ENCODE measurements around the gene ANAPC2.
"Not testable (repeated sequence)": the region's sequence is repeated elsewhere in the genome, so short reads cannot be mapped to it uniquely, and the experiment has no call there.

Gene ANAPC2

DNA sequence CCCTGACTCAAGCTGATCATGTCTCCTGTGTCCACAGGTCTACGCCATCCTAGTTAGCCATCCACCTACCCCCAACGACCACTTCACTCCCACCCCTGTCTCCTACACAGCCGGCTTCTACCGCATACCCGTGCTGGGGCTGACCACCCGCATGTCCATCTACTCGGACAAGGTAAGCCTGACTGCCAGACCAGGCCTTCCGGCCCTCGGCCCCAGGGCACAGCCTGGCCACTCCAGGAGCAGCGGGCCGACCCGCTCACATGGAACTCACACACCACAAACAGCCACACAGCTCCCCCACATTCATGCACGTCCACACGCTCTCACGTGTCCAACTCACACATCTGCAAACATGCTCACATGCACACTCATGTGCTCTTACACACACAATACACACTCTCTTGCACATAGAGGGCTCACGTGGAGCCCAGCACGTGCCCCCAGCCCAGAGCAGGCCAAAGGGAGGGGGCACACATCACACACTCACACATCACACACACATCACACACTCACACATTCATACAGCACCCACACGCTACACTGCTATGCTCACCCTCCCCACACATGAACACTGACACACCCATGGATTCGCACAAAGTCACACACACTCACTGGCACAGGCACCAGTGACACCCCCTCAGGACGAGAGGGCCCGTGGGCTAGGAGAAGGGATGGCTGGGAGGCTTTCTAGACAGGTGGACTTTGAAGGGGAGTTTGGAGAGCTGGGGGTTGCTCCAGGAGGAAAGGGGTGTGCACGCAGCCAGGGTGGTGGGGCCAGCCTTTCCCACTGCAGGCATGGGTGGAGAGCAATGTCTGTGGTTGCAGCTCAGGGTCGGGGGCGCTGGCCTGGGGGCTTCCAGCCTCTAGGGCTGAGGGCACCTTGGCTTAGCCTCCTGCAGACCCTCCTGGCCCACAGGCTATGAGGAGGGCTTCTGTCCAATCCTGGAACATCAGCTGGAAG lies 46.1 kb downstream of the ANAPC2 start:
- H3K36me3 Mint-ChIP-seq: no peaks in the 10 kb centered on the region
- peak overlapping the region; percentile 63 for H3K27ac Mint-ChIP-seq
- peaks cover 3% of the 10 kb centered on the region for H3K4me1 Mint-ChIP-seq
- no peak overlapping the region for H3K4me3 Mint-ChIP-seq
- H3K9me3 Mint-ChIP-seq: no peaks in the 10 kb centered on the region
- H3K27me3 Mint-ChIP-seq: peaks cover 31% of the 10 kb centered on the region

DNA sequence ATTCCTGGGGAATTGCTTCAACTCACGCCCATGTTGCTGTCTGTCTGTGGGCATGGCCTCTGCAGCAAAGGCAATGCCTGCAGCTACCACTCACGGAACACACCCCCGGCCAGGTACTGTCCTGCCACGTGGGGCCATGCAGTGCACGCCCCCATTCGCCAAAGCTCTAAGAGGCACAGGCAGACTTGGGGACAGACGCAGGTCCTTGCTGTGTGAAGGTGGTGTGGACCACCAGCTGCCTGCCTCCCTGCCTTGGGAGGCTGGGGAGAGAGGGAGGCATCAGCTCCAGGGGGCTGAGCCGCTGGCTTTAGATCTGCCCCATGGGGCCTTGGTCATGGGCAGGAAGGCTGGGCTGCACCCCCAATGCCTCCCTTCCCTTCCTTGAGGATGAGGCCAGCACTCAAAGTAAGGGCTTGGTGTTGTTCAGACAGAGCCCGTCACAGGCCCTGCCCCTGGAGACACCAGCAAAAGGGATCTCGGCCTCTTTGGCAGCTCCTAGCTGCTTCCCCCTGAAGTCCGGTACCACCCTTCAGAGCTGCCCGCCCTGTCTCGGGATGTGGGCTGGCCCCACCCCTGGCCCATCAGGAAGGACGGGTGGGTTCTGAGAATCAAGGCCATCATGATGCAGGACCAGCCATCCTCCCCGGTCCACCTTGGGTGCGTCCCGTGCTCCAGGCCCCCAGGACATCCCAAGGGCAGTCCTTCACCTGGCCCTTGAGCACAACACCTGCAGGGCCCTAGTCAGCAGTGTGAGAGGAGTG lies 47.1 kb downstream of the ANAPC2 start:
- no peak overlapping the region for H3K27ac Mint-ChIP-seq
- no peaks in the 10 kb centered on the region for H3K36me3 Mint-ChIP-seq
- peaks cover 32% of the 10 kb centered on the region for H3K27me3 Mint-ChIP-seq
- peaks cover 3% of the 10 kb centered on the region for H3K4me1 Mint-ChIP-seq
- H3K4me3 Mint-ChIP-seq: no peak overlapping the region
- no peaks in the 10 kb centered on the region for H3K9me3 Mint-ChIP-seq

DNA sequence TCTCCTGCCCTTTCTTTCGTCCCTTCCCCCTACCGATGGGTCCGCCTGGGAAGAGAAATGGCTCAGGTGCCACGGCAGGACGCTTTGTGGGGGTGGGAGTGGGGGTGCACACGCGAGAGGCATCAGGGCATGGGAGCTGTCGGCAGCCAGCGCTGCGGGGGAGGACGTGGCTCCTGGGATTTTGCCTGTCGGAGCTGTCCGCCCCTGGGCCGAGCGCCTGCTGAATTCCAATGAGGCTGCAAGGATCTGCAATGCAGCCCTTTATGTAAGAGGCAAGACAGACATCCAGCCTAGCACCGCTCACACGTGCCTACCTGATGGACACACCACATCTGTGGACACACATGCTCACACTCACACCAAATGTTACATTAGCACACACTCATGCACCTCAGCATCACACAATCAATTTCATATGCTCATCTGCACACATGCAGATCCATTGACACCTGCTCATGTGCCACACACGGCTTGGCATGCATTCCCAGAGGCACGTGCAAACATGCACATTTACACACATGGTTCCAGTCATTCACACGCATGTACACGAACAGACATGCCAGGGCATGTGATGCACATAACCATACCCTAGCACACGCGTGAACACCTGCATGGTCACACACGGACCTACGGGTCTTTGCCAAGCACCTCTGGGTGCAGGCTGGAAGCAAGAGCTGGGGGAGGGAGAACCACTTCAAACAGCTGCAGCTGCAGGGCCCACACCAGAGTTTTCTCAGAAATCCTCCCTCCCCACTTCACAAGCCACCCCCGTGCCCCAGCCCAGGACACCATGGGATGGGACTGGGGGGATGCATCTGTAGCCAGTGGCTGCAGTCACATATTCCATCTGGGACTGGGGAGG lies 48.0 kb downstream of the ANAPC2 start:
- no peaks in the 10 kb centered on the region for H3K9me3 Mint-ChIP-seq
- H3K27ac Mint-ChIP-seq: no peak overlapping the region
- H3K27me3 Mint-ChIP-seq: peaks cover 36% of the 10 kb centered on the region
- peaks cover 3% of the 10 kb centered on the region for H3K4me1 Mint-ChIP-seq
- no peak overlapping the region for H3K4me3 Mint-ChIP-seq
- no peaks in the 10 kb centered on the region for H3K36me3 Mint-ChIP-seq

DNA sequence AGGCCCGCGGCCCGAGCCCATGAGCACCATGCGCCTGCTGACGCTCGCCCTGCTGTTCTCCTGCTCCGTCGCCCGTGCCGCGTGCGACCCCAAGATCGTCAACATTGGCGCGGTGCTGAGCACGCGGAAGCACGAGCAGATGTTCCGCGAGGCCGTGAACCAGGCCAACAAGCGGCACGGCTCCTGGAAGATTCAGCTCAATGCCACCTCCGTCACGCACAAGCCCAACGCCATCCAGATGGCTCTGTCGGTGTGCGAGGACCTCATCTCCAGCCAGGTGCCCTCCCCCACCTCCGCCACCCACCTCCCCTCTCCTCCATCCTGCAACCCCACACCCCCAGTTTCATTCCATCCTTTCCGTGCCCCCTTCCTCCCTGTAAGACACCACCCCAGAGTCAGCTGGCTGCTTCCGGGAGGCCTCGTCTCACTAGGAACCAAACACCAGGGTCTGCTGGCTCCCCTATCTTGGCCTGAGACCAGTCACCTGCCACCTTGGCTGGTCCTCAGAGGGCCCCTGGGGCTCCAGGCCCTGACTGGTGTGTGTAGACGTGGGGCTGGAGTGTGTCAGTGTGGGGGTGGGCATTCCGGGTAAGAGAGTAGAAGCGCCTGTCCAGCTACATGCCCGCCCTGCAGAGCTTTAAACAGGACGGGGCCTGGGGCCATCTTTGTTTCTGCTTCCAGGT lies 48.8 kb downstream of the ANAPC2 start:
- no peak overlapping the region for H3K27ac Mint-ChIP-seq
- H3K4me1 Mint-ChIP-seq: peaks cover 3% of the 10 kb centered on the region
- no peak overlapping the region for H3K4me3 Mint-ChIP-seq
- H3K36me3 Mint-ChIP-seq: no peaks in the 10 kb centered on the region
- H3K27me3 Mint-ChIP-seq: peaks cover 36% of the 10 kb centered on the region
- H3K9me3 Mint-ChIP-seq: no peaks in the 10 kb centered on the region

DNA sequence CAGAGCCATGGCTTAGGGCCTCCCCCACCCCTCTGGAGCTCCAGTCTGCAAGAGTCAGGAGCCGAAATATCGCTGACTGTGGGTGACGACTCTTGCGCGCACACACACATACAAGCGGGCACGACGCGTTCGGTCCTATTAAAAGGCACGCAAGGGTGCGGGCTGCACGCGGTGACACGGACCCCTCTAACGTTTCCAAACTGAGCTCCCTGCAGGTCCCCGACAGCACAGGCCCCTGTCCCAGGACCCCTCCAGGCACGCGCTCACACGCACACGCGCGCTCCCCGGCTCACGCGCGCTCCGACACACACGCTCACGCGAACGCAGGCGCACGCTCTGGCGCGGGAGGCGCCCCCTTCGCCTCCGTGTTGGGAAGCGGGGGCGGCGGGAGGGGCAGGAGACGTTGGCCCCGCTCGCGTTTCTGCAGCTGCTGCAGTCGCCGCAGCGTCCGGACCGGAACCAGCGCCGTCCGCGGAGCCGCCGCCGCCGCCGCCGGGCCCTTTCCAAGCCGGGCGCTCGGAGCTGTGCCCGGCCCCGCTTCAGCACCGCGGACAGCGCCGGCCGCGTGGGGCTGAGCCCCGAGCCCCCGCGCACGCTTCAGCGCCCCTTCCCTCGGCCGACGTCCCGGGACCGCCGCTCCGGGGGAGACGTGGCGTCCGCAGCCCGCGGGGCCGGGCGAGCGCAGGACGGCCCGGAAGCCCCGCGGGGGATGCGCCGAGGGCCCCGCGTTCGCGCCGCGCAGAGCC lies 49.5 kb downstream of the ANAPC2 start, which contains the start of gene GRIN1:
GRIN1 (plus strand) TSS at position 433 of the 746 bp plus-strand sequence. CDS start 333 bp downstream, outside the sequence.
- Mint-ChIP-seq H3K27me3 (peaks cover 34% of the 10 kb centered on the region), H3K4me3 (no peak within 1 kb of the TSS), H3K9me3 (no peaks in the 10 kb centered on the region), H3K4me1 (peaks cover 3% of the 10 kb centered on the region), H3K27ac (no peak within 1 kb of the TSS), H3K36me3 (no peaks in the 10 kb centered on the region)

DNA sequence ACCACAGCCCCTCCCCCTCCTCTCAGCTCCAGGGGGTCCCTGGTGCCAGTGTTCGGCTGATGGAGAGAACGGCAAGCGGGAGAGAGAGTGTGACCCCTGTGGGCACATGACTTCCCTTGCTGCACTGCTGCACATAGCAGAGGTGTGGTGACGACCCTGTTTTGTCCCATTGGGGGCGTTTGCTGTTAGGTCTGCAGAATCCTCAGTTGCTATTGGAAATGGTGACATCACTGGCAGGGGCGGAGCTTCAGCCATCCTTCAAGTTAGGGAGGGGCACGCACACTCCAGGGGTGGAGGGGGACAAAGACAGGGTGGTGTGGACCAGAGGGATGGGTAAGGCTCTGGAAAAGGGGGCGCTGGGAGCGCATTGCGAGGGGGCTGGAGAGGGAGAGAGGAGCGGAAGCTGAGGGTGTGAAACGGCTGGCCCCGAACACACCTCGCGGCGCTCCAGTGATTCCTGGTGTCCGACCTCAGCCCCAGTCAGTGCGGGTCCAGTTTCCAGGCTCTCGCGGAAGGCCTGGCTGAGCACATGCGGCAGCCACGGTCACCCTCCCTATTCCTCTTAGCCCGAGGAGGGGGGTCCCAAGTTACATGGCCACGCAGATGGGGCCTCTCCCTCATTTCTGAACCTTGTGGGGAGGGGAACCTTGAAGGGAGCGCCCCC lies 50.2 kb downstream of the ANAPC2 start:
- Mint-ChIP-seq H3K27ac (no peak overlapping the region), H3K36me3 (no peaks in the 10 kb centered on the region), H3K9me3 (no peaks in the 10 kb centered on the region), H3K27me3 (peaks cover 29% of the 10 kb centered on the region), H3K4me1 (peaks cover 3% of the 10 kb centered on the region), H3K4me3 (no peak overlapping the region)

DNA sequence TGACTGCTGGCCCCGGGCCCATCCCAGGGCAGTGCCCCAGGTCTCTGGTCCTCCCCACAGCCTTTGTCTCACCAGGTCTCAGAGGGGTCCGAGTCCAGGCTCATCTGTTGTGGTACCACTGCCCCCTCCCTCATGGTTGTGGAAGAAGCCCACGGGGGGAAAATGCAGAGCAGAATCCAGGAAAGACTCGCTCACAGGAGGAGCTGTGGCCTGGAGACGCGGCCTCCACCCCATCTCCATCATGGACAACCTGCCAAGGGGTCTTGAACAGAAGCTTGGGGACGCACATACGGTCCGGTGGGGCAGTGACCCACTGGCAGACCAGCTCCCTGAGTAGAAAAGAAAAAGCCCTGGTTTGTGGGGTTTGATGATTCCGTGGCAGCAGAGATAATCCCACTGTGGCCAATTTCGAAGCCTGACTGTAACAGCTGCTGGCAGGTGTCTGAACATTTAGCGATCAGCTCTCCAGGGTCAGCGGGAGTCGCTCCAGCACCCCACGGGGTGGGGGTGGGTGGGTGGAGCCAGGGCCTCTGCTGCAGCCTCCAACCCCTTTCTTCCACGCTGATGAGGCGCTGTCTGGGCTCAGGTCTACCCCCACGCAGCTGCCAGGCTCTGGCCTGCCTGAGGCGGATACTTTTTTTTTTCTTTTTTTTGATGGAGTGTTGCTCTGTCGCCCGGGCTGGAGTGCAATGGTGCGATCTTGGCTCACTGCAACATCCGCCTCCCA lies 51.3 kb downstream of the ANAPC2 start:
- Mint-ChIP-seq H3K36me3 (no peaks in the 10 kb centered on the region), H3K4me3 (no peak overlapping the region), H3K27me3 (peaks cover 27% of the 10 kb centered on the region), H3K4me1 (peaks cover 3% of the 10 kb centered on the region), H3K9me3 (no peaks in the 10 kb centered on the region), H3K27ac (no peak overlapping the region)

DNA sequence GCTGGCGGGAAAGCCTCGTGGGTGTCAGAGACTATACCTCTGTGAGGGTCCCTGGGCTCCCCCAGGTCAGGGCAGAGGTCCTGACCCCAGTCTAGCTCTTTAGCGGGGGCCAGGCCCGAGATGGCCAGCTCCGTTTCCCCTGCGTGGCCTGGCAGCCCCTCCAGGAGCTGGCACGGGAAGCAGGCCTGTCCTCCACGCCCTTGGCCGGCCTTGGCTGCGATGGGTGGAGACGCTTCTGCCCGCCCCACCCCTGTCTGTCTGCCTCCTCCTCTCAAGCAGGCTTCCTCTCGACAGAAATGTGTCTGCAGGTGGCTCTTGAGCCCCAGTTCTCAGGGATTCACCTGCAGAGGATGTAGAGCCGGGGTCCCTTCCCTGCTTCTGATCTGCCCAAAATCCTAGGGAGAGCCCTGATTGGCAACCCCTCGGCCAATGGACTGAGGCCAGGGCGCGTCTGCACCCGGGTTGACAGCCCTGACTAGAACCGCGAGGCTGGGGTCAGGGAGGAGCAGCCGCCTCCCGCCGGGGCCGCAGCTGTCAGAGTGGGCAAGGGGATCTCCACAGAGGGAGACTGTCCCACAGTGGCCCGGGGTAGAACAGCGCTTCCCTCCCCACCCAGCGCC lies 52.0 kb downstream of the ANAPC2 start:
- Mint-ChIP-seq H3K4me3 (no peak overlapping the region), H3K36me3 (no peaks in the 10 kb centered on the region), H3K9me3 (no peaks in the 10 kb centered on the region), H3K27ac (no peak overlapping the region), H3K27me3 (peaks cover 27% of the 10 kb centered on the region), H3K4me1 (peaks cover 3% of the 10 kb centered on the region)

DNA sequence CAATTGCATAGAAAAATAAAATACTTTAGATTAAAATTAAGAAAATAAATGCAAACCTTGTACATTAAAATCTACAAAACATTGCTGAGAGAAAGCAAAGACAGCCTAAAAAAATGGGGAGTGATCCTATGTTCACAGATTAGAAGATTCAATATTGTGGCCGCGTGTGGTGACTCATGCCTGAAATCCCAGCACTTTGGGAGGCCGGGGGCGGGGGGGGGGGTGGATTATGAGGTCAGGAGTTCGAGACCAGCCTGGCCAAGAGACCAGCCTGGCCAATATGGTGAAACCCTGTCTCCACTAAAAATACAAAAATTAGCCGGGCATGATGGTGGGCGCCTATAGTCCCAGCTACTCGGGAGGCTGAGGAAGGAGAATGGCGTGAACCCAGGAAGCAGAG lies 53.2 kb downstream of the ANAPC2 start:
- H3K27ac Mint-ChIP-seq, H3K4me1 Mint-ChIP-seq, H3K4me3 Mint-ChIP-seq, H3K36me3 Mint-ChIP-seq, H3K9me3 Mint-ChIP-seq: not testable (repeated sequence)
- peaks cover 23% of the 10 kb centered on the region for H3K27me3 Mint-ChIP-seq

DNA sequence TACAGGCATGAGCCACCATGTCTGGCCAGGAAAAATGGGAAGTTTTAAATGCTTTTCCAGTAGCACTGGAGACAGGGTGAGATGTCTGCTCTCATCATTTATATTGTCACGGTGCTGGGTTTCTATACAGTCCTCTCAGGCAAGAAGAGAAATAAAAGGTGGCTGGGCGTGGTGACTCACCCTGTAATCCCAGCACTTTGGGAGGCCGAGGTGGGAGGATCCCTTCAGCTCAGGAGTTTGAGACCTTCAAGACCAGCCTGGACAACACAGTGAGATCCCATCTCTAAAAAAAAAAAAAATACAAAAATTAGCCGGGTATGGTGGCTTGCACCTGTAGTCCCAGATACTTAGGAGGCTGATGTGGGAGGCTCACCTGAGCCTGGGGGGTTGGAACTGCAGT lies 54.2 kb downstream of the ANAPC2 start:
- H3K36me3 Mint-ChIP-seq: no peaks in the 10 kb centered on the region
- H3K27ac Mint-ChIP-seq: no peak overlapping the region
- no peaks in the 10 kb centered on the region for H3K4me1 Mint-ChIP-seq
- no peaks in the 10 kb centered on the region for H3K9me3 Mint-ChIP-seq
- peaks cover 17% of the 10 kb centered on the region for H3K27me3 Mint-ChIP-seq
- no peak overlapping the region for H3K4me3 Mint-ChIP-seq

DNA sequence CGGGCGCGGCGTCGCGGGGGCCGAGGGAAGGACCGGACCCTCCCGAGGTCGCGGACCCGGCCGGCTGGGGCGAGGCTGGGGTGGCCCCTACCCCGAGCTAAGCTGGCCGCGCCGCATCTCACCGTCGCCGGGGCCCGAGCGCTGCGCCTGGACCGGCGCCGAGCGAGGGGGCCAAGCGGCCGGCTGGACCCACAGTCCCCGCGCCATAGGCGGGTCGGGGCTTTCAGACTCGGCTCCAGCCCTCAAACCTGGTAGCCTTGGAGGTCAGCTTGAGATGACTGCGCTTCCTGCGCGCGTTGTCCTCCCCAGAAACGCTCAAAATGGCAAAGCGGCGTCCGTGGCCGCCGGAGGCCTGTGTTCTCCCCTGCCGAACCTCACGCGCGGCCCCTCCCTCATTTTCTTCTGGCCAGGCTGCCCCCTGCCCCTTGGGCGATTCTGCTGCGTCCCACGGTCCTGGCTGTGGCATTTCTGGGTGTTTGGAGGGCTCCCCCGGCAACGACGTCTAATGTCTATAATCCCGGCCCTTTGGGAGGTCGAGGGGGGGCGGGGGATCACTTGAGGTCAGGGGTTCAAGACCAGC lies 58.1 kb downstream of the ANAPC2 start:
- H3K27ac Mint-ChIP-seq: peak overlapping the region; percentile 68

DNA sequence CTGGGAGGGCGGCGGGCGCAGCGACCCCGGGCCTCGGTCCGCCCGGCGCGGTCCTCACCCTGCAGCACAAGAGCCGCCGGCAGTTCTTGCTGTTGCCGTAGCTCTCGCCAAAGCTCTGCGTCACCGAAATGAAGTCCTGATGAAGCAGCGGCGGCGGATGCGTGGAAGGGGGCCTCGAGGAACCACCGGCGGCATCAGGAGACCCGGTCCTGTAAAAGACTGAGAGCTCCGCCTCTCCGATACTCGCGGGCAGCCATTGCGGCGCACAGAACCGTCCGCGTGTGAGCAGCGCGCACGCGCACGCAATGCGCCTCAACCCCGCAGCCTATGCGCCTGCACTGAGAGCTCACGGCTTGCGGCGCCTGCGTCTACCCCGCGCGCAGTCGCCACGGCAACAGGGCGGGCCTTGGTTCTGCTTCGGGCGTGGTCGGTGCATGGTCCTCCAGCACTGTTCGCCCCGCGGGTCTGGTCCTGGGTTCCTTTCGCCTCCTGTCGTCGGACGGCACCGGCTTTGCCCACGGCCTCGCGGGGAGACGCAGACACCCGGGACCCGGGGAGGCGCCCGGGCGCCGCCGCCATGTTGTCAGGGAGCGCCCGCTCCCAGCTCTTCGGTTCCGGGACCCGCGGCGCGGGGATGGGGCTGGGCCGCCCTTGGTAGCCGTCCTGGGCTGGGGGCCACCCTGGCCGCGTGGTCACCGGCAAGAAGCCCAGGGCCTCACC lies 58.7 kb downstream of the ANAPC2 start:
- H3K4me1 Mint-ChIP-seq: peaks cover 23% of the 10 kb centered on the region
- no peaks in the 10 kb centered on the region for H3K9me3 Mint-ChIP-seq
- H3K27me3 Mint-ChIP-seq: peaks cover 2% of the 10 kb centered on the region
- H3K27ac Mint-ChIP-seq: peak overlapping the region; percentile 12
- H3K36me3 Mint-ChIP-seq: no peaks in the 10 kb centered on the region
- peak overlapping the region; percentile 94 for H3K4me3 Mint-ChIP-seq

More for the DNA sequence above, 58.1 kb downstream of the ANAPC2 start:
- H3K4me3 Mint-ChIP-seq: peak overlapping the region; percentile 82
- no peaks in the 10 kb centered on the region for H3K36me3 Mint-ChIP-seq
- H3K27me3 Mint-ChIP-seq: peaks cover 2% of the 10 kb centered on the region
- no peaks in the 10 kb centered on the region for H3K9me3 Mint-ChIP-seq
- H3K4me1 Mint-ChIP-seq: peaks cover 23% of the 10 kb centered on the region
